B cell (primary cell): ENCODE data around the gene TLK2.
"Not testable (repeated sequence)": the region's sequence is repeated elsewhere in the genome, so short reads cannot be mapped to it uniquely, and the experiment has no call there.

Experiments
- EZH2 ChIP-seq: IDR thresholded peaks from 2 replicates; pipeline ENCODE4 v1.6.1; 2012; ENCODE audit warnings: borderline replicate concordance, low read depth, mild to moderate bottlenecking, moderate library complexity, low read length; ENCODE audit not compliant: insufficient read depth, poor library complexity, severe bottlenecking
- TF ChIP-seq, protein P1 (sequence below): fragments of 200-600 bp; IDR thresholded peaks from one replicate; pipeline ENCODE4 v1.8.0; 2022; ENCODE audit warnings: antibody characterized with exemption, mild to moderate bottlenecking

DNA sequence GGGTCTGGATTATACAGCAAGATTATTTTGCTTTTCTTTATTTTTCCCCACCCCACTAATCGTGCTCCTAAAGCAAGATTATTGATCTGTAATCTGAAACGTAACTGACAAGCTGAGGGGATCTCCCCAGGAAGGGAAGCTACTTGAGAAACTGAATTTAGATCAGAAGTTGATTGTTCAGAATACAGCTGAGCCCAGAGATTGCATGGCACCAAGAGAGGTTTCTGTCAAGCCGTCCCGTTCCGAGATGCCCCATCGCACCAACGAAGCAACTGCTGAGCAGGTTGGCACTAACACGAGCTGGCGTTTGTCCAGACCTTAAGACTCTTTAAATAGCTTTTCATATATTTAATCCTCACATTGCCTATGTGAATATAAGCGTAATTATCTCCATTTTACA lies 20.1 kb upstream of the TLK2 start:
- TF ChIP-seq, protein P1, sequence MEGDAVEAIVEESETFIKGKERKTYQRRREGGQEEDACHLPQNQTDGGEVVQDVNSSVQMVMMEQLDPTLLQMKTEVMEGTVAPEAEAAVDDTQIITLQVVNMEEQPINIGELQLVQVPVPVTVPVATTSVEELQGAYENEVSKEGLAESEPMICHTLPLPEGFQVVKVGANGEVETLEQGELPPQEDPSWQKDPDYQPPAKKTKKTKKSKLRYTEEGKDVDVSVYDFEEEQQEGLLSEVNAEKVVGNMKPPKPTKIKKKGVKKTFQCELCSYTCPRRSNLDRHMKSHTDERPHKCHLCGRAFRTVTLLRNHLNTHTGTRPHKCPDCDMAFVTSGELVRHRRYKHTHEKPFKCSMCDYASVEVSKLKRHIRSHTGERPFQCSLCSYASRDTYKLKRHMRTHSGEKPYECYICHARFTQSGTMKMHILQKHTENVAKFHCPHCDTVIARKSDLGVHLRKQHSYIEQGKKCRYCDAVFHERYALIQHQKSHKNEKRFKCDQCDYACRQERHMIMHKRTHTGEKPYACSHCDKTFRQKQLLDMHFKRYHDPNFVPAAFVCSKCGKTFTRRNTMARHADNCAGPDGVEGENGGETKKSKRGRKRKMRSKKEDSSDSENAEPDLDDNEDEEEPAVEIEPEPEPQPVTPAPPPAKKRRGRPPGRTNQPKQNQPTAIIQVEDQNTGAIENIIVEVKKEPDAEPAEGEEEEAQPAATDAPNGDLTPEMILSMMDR: not testable (repeated sequence)
- not testable (repeated sequence) for TF ChIP-seq EZH2
